ENCODE measurements around the gene SNRPE. TPM values are rescaled to one million over a fixed set of nuclear protein-coding genes. Genes with fewer than 3 reads are reported as not detected.

Gene SNRPE
- total and polyA plus RNA-seq, 2 of the 13 experiments (the other 11 are each of a cell fraction or from before 2014, with no cell fraction given): 146 to 281 TPM

DNA sequence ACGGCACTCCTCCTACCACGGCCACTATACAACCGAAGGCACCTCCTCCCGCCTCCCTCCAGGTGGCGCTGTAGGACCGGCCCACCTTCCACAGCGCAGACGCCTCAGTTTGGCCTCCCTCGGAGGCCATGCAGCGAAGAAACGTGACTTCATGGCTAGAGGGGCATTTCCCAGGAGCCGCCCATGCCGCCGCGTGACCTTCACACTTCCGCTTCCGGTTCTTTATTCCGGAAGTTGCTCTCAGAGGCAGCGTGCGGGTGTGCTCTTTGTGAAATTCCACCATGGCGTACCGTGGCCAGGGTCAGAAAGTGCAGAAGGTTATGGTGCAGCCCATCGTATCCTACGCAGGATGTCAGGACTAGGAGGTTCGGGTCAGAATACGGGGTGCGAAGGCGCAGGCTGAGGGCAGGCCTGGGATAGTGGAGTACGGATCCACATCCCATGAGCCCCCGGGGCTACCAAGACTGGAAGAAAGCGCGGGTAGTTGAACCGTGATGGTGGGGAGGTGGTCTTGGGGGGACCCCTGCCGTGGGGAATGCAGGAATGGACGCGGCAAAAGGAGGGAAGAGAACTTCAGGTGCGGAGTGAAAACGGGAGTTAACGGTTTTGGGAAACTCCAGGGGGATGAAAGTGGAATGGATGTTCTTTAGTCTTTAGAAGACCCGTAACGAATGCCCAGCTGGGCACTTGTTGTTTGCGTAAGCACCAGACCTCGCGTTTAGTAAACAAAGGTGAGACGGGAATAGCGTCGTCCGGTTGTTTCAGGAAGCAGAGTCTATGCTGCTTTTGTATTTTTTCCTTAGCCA lies at the start of gene SNRPE (continued):
- TF ChIP-seq, protein P1, sequence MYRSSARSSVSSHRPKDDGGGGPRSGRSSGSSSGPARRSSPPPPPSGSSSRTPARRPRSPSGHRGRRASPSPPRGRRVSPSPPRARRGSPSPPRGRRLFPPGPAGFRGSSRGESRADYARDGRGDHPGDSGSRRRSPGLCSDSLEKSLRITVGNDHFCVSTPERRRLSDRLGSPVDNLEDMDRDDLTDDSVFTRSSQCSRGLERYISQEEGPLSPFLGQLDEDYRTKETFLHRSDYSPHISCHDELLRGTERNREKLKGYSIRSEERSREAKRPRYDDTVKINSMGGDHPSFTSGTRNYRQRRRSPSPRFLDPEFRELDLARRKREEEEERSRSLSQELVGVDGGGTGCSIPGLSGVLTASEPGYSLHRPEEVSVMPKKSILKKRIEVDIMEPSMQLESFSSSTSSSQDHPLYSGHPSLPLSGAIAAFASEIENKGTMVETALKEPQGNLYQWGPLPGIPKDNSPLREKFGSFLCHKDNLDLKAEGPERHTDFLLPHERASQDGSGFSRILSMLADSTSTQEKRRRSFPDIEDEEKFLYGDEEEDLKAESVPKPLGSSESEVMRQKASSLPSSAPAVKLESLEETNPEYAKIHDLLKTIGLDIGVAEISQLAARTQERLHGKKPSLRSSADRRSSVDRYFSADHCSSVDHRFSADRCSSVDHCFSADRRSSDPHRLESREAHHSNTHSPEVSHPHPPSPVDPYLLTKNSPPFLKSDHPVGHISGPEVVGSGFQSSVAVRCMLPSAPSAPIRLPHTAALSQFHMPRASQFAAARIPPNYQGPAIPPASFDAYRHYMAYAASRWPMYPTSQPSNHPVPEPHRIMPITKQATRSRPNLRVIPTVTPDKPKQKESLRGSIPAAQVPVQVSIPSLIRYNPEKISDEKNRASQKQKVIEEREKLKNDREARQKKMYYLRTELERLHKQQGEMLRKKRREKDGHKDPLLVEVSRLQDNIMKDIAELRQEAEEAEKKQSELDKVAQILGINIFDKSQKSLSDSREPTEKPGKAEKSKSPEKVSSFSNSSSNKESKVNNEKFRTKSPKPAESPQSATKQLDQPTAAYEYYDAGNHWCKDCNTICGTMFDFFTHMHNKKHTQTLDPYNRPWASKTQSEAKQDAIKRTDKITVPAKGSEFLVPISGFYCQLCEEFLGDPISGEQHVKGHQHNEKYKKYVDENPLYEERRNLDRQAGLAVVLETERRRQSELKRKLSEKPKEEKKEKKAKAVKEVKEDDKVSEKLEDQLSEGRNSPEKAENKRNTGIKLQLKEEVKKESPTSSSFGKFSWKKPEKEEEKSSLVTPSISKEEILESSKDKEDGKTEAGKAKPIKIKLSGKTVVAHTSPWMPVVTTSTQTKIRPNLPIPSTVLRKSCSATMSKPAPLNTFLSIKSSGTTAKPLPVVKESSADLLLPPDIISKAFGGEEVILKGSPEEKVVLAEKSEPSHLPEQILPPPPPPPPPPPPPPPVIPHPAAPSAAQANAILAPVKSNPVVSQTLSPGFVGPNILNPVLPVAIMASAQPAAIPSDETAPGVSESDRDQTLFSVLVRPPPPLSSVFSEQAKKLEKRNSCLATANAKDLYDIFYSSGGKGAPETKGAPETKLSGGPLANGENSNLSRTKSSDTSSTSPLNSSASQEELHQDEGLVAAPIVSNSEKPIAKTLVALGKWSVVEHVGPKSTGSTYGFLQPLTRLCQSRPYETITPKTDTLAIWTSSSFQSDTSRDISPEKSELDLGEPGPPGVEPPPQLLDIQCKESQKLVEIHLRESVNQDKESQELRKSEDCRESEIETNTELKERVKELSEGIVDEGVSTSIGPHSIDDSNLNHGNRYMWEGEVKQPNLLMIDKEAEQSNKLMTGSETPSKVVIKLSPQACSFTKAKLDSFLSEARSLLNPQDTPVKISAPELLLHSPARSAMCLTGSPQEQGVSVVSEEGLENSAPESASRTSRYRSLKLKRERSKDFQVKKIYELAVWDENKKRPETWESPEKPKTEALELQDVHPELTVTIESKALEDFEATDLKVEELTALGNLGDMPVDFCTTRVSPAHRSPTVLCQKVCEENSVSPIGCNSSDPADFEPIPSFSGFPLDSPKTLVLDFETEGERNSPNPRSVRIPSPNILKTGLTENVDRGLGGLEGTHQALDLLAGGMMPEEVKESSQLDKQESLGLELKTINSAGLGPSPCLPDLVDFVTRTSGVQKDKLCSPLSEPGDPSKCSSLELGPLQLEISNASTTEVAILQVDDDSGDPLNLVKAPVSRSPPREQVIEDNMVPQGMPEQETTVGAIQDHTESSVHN (CRISPR knock-in tag; IDR thresholded peaks at IDR 0.05): no peak
- TF ChIP-seq NR2F6 (IDR thresholded peaks at IDR 0.05) (no peak), NR2F6 (CRISPR knock-in tag; IDR thresholded peaks at IDR 0.05) (peak; percentile 67; the same call in 1 of the 2 replicates), TBL1XR1 (IDR thresholded peaks at IDR 0.05; ENCODE audit: borderline replicate concordance, low read length, partially characterized antibody) (peak; percentile 31), NFE2 (CRISPR knock-in tag; IDR thresholded peaks at IDR 0.05) (0 out of 2 replicates have a peak, but pooled peaks have one; percentile 3), KDM1A (CRISPR knock-in tag; IDR thresholded peaks at IDR 0.05) (no peak), PLRG1 (conservative IDR thresholded peaks at IDR 0.05) (no peak), ZNF496 (CRISPR knock-in tag; IDR thresholded peaks at IDR 0.05; ENCODE audit: insufficient replicate concordance) (no peak), RCOR2 (CRISPR knock-in tag; IDR thresholded peaks at IDR 0.05) (no peak), TOPORS (CRISPR knock-in tag; IDR thresholded peaks at IDR 0.05) (peak; percentile 93), MEIS2 (CRISPR knock-in tag; IDR thresholded peaks at IDR 0.05) (no peak), SNAI1 (CRISPR knock-in tag; IDR thresholded peaks at IDR 0.05; ENCODE audit: borderline replicate concordance) (0 out of 2 replicates have a peak, but pooled peaks have one; percentile 74), KDM2A (CRISPR knock-in tag; IDR thresholded peaks at IDR 0.05; ENCODE audit: borderline replicate concordance, low read depth) (peak; percentile 85; the same call in 1 of the 2 replicates)
- TF ChIP-seq, protein P2, sequence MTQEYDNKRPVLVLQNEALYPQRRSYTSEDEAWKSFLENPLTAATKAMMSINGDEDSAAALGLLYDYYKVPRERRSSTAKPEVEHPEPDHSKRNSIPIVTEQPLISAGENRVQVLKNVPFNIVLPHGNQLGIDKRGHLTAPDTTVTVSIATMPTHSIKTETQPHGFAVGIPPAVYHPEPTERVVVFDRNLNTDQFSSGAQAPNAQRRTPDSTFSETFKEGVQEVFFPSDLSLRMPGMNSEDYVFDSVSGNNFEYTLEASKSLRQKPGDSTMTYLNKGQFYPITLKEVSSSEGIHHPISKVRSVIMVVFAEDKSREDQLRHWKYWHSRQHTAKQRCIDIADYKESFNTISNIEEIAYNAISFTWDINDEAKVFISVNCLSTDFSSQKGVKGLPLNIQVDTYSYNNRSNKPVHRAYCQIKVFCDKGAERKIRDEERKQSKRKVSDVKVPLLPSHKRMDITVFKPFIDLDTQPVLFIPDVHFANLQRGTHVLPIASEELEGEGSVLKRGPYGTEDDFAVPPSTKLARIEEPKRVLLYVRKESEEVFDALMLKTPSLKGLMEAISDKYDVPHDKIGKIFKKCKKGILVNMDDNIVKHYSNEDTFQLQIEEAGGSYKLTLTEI (CRISPR knock-in tag; conservative IDR thresholded peaks at IDR 0.05): no peak
- TF ChIP-seq, protein P3, sequence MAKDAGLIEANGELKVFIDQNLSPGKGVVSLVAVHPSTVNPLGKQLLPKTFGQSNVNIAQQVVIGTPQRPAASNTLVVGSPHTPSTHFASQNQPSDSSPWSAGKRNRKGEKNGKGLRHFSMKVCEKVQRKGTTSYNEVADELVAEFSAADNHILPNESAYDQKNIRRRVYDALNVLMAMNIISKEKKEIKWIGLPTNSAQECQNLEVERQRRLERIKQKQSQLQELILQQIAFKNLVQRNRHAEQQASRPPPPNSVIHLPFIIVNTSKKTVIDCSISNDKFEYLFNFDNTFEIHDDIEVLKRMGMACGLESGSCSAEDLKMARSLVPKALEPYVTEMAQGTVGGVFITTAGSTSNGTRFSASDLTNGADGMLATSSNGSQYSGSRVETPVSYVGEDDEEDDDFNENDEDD (CRISPR knock-in tag; IDR thresholded peaks at IDR 0.05; ENCODE audit: borderline replicate concordance): peak; percentile 79
- TF ChIP-seq, protein P4, sequence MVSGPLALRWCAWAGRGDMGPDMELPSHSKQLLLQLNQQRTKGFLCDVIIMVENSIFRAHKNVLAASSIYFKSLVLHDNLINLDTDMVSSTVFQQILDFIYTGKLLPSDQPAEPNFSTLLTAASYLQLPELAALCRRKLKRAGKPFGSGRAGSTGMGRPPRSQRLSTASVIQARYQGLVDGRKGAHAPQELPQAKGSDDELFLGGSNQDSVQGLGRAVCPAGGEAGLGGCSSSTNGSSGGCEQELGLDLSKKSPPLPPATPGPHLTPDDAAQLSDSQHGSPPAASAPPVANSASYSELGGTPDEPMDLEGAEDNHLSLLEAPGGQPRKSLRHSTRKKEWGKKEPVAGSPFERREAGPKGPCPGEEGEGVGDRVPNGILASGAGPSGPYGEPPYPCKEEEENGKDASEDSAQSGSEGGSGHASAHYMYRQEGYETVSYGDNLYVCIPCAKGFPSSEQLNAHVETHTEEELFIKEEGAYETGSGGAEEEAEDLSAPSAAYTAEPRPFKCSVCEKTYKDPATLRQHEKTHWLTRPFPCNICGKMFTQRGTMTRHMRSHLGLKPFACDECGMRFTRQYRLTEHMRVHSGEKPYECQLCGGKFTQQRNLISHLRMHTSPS (CRISPR knock-in tag; IDR thresholded peaks at IDR 0.05; ENCODE audit: low read depth): peak; percentile 34; the same call in 1 of the 2 replicates

Data from HepG2 (cell line).